ENCODE measurements around the gene C1orf141. TPM values are rescaled to one million over a fixed set of nuclear protein-coding genes. Genes with fewer than 3 reads are reported as not detected.

Gene C1orf141
- total RNA-seq, 2 donors from 2014 or later = not detected

- TF ChIP-seq, protein P1, sequence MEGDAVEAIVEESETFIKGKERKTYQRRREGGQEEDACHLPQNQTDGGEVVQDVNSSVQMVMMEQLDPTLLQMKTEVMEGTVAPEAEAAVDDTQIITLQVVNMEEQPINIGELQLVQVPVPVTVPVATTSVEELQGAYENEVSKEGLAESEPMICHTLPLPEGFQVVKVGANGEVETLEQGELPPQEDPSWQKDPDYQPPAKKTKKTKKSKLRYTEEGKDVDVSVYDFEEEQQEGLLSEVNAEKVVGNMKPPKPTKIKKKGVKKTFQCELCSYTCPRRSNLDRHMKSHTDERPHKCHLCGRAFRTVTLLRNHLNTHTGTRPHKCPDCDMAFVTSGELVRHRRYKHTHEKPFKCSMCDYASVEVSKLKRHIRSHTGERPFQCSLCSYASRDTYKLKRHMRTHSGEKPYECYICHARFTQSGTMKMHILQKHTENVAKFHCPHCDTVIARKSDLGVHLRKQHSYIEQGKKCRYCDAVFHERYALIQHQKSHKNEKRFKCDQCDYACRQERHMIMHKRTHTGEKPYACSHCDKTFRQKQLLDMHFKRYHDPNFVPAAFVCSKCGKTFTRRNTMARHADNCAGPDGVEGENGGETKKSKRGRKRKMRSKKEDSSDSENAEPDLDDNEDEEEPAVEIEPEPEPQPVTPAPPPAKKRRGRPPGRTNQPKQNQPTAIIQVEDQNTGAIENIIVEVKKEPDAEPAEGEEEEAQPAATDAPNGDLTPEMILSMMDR (IDR thresholded peaks at IDR 0.05) = no peak
- TF ChIP-seq POLR2A (IDR thresholded peaks at IDR 0.05) = no peak
- Histone ChIP-seq H3K4me1 (no peaks in the 10 kb centered on the region), H3K36me3 (replicated peaks in 1 of 2; ENCODE audit: insufficient read depth in 1 of 2, low read depth in 2 of 2) (no peaks in the 10 kb centered on the region), H3K27me3 (no peaks in the 10 kb centered on the region), H3K27ac (no peak overlapping the region), H3K9me3 (no peaks in the 10 kb centered on the region), H3K4me3 (no peak overlapping the region)
- intact Hi-C loops (cut with DNase I) = no loop called here
- 59 to 67% methylated on average over 3 of the region's 3 CpGs for WGBS, 2 donors
- ATAC-seq (no peak), DNase-seq (no peak)
These were observed 16.1 kb downstream of the C1orf141 start for GRCh38 chr1:67118646-67119045.

DNA sequence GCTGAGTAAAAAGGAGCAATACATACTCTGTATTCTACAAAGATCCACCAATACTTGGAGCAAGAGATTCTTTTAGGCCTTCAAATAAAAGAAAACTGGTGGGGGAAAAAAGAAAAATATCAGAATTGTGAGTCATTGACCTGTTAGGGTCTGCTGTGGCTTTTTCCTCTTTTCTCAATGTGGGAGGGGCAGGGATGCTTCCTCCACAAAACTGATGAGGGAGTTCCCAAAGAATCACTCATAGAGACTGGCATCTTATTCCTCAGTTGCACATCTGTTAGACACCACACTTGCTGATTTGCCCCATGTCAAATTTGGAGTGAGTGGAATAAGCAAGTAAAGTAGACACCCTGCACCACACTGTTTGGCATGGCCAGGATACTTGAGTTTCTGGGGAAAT, 16.6 kb downstream of the C1orf141 start:
- Histone ChIP-seq H3K4me1 (no peaks in the 10 kb centered on the region), H3K4me3 (no peak overlapping the region), H3K36me3 (replicated peaks in 1 of 2; ENCODE audit: insufficient read depth in 1 of 2, low read depth in 2 of 2) (no peaks in the 10 kb centered on the region), H3K27ac (no peak overlapping the region), H3K27me3 (no peaks in the 10 kb centered on the region), H3K9me3 (no peaks in the 10 kb centered on the region)
- DNase-seq (no peak), ATAC-seq (no peak)
- intact Hi-C loops (cut with DNase I) = no loop called here
- no peak for TF ChIP-seq POLR2A (IDR thresholded peaks at IDR 0.05)
- TF ChIP-seq, protein P1 (IDR thresholded peaks at IDR 0.05) = no peak

GRCh38 chr1:67114162-67114561, 20.6 kb downstream of the C1orf141 start:
- H3K27me3 ChIP-seq = no peaks in the 10 kb centered on the region
- intact Hi-C loops (cut with DNase I) = no loop called here
- ATAC-seq = no peak
- TF ChIP-seq, protein P1 (IDR thresholded peaks at IDR 0.05) = no peak
- TF ChIP-seq POLR2A (IDR thresholded peaks at IDR 0.05) = no peak
- no peak overlapping the region for H3K27ac ChIP-seq
- H3K4me3 ChIP-seq = no peak overlapping the region
- no peak for DNase-seq
- no peaks in the 10 kb centered on the region for H3K36me3 ChIP-seq (replicated peaks in 1 of 2; ENCODE audit: insufficient read depth in 1 of 2, low read depth in 2 of 2)
- WGBS, 2 donors = 46 to 59% methylated on average over 2 of the region's 2 CpGs
- no peaks in the 10 kb centered on the region for H3K4me1 ChIP-seq
- no peaks in the 10 kb centered on the region for H3K9me3 ChIP-seq

DNA sequence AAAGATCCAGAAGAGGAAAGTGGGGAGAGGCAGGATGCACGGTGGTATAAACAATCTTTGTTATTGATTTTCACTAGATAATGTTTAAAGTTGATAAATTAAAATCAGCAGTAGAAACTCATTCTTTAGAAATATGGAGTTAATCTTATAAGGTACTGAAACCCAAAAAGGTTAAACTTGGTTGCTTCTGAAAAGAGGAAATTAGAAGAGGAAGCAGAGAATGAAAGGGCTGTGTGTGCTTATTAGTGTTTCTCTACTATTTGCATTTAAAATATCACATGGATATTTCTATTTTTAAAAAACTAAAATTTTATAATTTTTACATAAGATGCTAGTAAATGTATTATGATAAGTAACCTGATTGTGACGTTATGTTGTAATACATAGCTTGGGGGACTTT, 24.4 kb downstream of the C1orf141 start:
- Histone ChIP-seq H3K4me1 (no peaks in the 10 kb centered on the region), H3K4me3 (no peak overlapping the region), H3K36me3 (replicated peaks in 1 of 2; ENCODE audit: insufficient read depth in 1 of 2, low read depth in 2 of 2) (no peaks in the 10 kb centered on the region), H3K27me3 (no peaks in the 10 kb centered on the region), H3K27ac (no peak overlapping the region), H3K9me3 (no peaks in the 10 kb centered on the region)
- ATAC-seq (no peak), DNase-seq (no peak)
- WGBS, 2 donors = 14 to 30% methylated on average over 2 of the region's 2 CpGs
- intact Hi-C loops (cut with DNase I) = no loop called here
- no peak for TF ChIP-seq POLR2A (IDR thresholded peaks at IDR 0.05)
- TF ChIP-seq, protein P1 (IDR thresholded peaks at IDR 0.05) = no peak

GRCh38 chr1:67105508-67105907, 29.3 kb downstream of the C1orf141 start:
- ATAC-seq (no peak), DNase-seq (no peak)
- H3K36me3 ChIP-seq (replicated peaks in 1 of 2; ENCODE audit: insufficient read depth in 1 of 2, low read depth in 2 of 2) = no peaks in the 10 kb centered on the region
- H3K27me3 ChIP-seq = no peaks in the 10 kb centered on the region
- H3K4me1 ChIP-seq = no peaks in the 10 kb centered on the region
- 27 to 42% methylated on average over 2 of the region's 2 CpGs for WGBS, 2 donors
- TF ChIP-seq, protein P1 (IDR thresholded peaks at IDR 0.05) = no peak
- no peak for TF ChIP-seq POLR2A (IDR thresholded peaks at IDR 0.05)
- intact Hi-C loops (cut with DNase I) = no loop called here
- H3K27ac ChIP-seq = no peak overlapping the region
- H3K4me3 ChIP-seq = no peak overlapping the region
- no peaks in the 10 kb centered on the region for H3K9me3 ChIP-seq
